GM21381 (cell line): ENCODE data around the gene ZNHIT3.
"Not testable (repeated sequence)": the region's sequence is repeated elsewhere in the genome, so short reads cannot be mapped to it uniquely, and the experiment has no call there.

Experiments used
- ATAC-seq: cut with Tn5 transposase; IDR thresholded peaks from one replicate; pipeline ENCODE4 v1.9.1; 2021; ENCODE audit warnings: mild to moderate bottlenecking, moderate library complexity; ENCODE audit not compliant: unreplicated experiment

ZNHIT3 gene

GRCh38 chr17:36486204-36487194, at the start of gene ZNHIT3:
ZNHIT3 (plus strand) TSS chr17:36486681; CDS start chr17:36486700, 19 bp downstream.
- peak; percentile 85 for ATAC-seq

DNA sequence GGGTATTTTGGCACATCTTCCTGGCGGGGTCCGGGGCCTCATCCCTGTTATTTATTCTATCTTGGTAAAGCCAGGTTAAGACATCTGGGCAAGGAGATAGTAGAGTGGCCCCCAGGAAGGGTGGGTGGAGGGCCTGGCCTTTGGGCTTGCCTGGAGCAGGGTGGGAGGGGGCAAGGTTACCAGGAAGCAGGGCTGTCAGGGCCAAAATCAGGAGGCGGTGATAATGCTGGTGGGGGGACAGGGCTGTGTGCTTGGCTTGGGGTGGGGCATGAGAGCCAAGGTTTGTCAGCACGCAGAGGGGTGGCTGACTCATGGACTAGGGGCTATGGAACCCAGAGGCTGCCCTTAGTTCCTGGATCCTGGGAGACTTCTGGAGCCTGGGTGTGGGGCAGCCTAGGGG, 44.7 kb upstream of the ZNHIT3 start:
- not testable (repeated sequence) for ATAC-seq

DNA sequence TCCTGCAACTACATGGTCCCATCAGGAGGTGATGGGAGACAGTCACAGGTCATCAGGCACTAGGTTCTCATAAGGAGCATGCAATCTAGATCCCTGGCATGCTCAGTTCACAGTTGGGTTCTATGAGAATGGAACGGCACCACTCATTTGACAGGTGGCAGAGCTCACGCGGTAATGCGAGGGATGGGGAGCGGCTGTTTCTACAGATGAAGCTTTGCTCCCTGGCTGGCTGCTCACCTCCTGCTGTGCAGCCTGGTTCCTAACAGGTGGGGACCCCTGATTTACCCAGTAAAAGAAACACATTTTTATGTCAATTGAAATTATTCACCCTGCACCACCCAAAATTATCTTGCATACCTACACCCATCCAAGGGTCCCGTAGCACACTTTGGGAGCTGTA, 42.7 kb upstream of the ZNHIT3 start:
- no peak for ATAC-seq

DNA sequence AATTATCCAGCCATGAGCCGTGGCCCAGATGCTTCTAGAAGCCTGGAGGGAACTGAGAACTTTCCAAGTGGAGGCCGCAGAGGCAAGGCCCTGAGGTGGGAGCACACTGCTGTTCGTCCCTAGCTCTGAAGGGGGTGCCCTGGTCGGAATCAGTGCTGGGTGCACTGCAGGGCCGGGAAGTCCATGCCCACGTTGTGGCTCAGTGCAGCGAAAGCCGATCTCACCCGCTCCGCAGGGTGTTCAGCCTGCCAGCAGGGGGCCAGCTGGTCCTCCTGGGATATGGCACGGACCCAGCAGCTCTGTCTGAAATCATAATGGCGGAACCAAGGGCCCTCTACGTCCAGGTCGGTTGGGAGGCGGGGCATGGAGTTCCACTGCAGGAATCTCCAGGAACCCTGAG, 36.5 kb upstream of the ZNHIT3 start:
- not testable (repeated sequence) for ATAC-seq

GRCh38 chr17:36452888-36453287, 33.6 kb upstream of the ZNHIT3 start:
- not testable (repeated sequence) for ATAC-seq

GRCh38 chr17:36457701-36458100, 28.8 kb upstream of the ZNHIT3 start:
- ATAC-seq, result not testable (repeated sequence)

GRCh38 chr17:36459045-36459444, 27.4 kb upstream of the ZNHIT3 start:
- no peak for ATAC-seq

DNA sequence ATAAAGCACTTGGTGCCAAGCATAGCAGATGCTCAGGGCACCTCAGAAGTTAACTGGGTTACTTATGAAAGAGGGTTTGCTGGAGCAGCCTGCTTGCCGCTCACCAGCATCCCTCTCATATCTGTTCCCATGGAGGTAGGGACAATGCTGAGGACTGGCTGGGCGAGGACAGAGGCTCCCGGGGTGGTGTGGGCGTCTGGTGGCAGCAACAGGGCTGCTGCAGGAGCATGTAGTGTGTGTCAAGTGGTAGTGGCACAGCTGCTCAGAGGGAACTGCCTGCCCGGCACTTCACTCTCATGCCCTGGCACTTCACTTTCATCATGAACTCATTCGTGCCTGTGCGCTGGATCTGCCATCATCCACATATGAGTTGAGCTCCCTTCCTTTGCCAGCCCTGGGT, 26.9 kb upstream of the ZNHIT3 start:
- no peak for ATAC-seq

- no peak for ATAC-seq
Observed at GRCh38 chr17:36460265-36460937, 26.1 kb upstream of the ZNHIT3 start.

DNA sequence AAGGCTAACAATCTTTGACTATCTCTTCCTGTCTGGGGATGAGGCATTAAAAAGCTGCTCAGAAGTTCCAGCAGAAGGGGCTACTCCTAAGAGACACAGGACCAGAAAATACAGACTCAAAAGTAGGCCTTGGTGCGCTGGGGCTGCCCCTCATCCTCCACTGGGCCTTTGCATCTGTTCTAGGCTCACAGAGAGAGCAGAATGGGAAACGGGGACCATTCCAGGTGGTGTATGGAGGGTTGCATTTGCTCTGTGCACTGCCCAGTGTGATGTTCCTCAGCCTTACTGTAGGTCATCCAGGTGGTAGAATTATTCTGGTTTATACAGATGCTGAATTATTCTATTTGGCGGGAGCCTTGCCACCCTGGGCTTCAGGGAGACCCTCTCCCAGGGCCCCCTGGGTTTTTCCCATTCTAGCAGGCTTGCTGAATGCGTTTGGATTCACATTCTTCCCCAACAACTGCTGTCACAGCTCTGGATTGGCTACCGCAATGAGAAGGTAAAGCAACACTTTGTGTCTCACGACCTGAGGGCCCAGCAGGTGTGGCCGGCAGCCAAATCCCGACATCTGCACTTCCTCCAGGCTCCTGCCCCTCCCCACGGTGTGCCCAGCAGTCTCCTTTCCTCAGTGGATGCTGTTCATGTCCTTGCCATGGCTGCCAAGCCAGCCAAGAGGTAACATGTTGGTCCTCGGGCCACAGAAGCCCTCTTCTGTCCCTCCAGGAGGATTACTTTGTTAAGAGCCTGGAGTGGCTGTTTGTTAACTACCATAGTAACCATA, 25.0 kb upstream of the ZNHIT3 start:
- no peak for ATAC-seq

GRCh38 chr17:36463916-36464764, 22.3 kb upstream of the ZNHIT3 start:
- ATAC-seq, result no peak

DNA sequence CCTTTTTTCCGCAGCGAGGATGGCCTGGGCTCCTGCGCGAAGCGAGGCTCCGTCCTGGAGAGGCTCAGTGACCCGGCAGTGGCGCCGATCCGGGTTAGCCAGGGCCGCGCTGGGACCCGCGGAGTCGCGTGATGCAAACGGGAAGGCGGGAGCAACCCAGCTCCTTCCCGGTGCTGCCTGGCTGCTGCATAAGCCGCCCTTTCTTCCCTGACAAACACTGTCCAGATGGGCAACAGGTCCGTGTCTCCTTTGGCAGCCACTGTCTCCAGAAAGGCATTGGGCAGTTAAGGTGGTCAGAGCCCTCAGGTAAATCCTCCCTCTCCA, 21.8 kb upstream of the ZNHIT3 start:
- no peak for ATAC-seq

GRCh38 chr17:36468903-36469635, 17.4 kb upstream of the ZNHIT3 start:
- ATAC-seq, result no peak

DNA sequence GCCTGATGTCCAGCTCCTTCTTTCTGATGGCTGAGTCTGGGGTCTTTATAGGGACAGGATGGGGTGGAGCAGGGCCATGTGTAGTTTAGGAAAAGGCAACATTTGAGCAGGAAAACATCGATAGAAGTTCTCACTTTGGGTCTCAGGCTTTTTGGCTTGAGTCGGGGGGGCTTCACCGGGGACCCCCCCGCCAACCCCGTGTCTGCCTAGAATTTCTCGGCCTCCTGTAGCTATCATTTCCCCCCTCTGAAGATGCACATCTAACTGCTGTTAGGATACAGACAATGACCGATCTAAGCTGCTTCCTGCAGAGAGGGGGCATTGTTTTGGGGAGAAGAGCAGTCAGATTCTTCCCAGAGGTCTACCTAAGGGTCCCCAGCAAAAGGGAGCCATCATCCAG, 16.7 kb upstream of the ZNHIT3 start:
- ATAC-seq, result no peak

DNA sequence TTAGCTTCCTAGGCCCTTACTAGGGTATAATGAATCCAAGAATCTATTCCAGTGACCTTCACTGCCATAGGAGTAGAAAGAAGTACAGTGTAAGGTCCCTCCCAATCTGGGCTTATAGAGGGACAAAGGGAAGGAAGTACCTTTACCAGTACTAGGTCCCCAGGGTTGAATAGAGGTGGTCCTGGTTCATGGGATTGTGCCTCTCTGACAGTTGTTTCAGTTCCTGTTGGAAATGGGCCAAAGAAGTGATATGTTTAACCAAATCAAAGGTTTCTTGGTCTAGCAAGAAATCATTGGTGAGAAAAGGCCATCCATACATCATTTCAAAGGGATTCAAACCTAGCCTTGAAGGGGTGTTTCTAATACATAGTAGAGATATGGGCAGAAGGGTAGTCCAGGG, 16.0 kb upstream of the ZNHIT3 start:
- ATAC-seq, result no peak

DNA sequence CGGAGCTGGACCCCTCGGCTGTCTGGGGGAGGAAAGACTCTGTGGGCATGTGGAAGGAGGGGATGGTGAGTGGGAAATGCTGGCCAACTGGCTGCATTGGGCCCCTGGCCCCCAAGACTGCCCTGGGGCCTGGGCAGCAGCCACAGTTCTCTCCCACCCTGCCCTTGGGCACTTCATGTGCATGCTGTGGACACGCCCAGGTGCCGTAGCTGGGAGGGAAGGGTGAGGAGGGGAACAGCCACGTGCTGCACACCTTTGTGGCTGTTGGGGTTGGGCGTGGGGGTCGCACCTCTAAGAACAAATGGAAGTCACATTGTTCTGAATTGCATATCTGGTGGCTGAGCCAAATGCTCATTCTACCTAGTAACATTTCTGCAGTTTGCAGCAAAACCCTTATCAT, 11.9 kb upstream of the ZNHIT3 start:
- ATAC-seq, result no peak

GRCh38 chr17:36475346-36475970, 11.0 kb upstream of the ZNHIT3 start:
- no peak for ATAC-seq

DNA sequence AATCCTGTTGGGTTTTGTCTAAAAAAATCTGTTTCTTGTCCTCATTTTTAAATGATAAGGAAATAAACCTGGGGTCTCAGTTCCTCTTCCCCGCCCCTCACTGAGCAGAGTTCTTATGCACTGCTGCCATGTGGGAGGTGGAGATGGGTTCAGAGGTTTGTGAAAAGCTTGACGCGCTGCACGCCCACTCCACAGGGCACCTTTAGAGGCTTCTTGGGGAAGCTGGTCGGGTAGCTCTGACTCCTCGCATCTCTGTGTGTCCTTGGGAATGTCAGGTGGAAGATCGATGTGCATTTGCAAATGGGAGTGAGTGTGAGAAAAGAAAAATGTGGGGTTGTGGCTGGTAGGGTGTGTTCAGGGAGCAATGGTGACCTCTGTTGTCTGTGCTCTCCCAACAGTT, 4.7 kb upstream of the ZNHIT3 start:
- no peak for ATAC-seq
